ENCODE results near the gene ADAM22.

ADAM22 gene

GRCh38 chr7:88090240-88090639 lies 156.2 kb downstream of the ADAM22 start:
- no peak for DNase-seq (ENCODE audit: low read depth)
- no peak for TF ChIP-seq CTCF (IDR thresholded peaks at IDR 0.05; ENCODE audit: low read length, missing control alignments)

GRCh38 chr7:88090671-88091070 lies 156.6 kb downstream of the ADAM22 start:
- H3K4me3 ChIP-seq (replicated peaks; ENCODE audit: low read depth, low read length), result no peak overlapping the region
- TF ChIP-seq CTCF (IDR thresholded peaks at IDR 0.05; ENCODE audit: low read length, missing control alignments), result no peak
- no peak for DNase-seq (ENCODE audit: low read depth)

More at GRCh38 chr7:88090240-88090639, 156.2 kb downstream of the ADAM22 start:
- no peak overlapping the region for H3K4me3 ChIP-seq (replicated peaks; ENCODE audit: low read depth, low read length)

GRCh38 chr7:88091988-88092675 lies 158.1 kb downstream of the ADAM22 start:
- no peak for TF ChIP-seq CTCF (IDR thresholded peaks at IDR 0.05; ENCODE audit: low read length, missing control alignments)
- H3K4me3 ChIP-seq (replicated peaks; ENCODE audit: low read depth, low read length), result no peak overlapping the region
- DNase-seq (ENCODE audit: low read depth), result no peak

- no peak for TF ChIP-seq CTCF (IDR thresholded peaks at IDR 0.05; ENCODE audit: low read length, missing control alignments)
- no peak overlapping the region for H3K4me3 ChIP-seq (replicated peaks; ENCODE audit: low read depth, low read length)
- no peak for DNase-seq (ENCODE audit: low read depth)
Measured at GRCh38 chr7:88092676-88092999, 158.6 kb downstream of the ADAM22 start.

GRCh38 chr7:88101769-88102168 lies 167.7 kb downstream of the ADAM22 start:
- no peak for DNase-seq (ENCODE audit: low read depth)
- TF ChIP-seq CTCF (IDR thresholded peaks at IDR 0.05; ENCODE audit: low read length, missing control alignments), result no peak
- H3K4me3 ChIP-seq (replicated peaks; ENCODE audit: low read depth, low read length), result no peak overlapping the region

GRCh38 chr7:88102675-88103074 lies 168.6 kb downstream of the ADAM22 start:
- no peak for DNase-seq (ENCODE audit: low read depth)
- no peak overlapping the region for H3K4me3 ChIP-seq (replicated peaks; ENCODE audit: low read depth, low read length)
- no peak for TF ChIP-seq CTCF (IDR thresholded peaks at IDR 0.05; ENCODE audit: low read length, missing control alignments)

GRCh38 chr7:88104732-88105131 lies 170.7 kb downstream of the ADAM22 start:
- no peak for TF ChIP-seq CTCF (IDR thresholded peaks at IDR 0.05; ENCODE audit: low read length, missing control alignments)
- no peak for DNase-seq (ENCODE audit: low read depth)
- no peak overlapping the region for H3K4me3 ChIP-seq (replicated peaks; ENCODE audit: low read depth, low read length)
